GM21381 (cell line): ENCODE results near the gene OR52J3.

Source experiments
- ATAC-seq: cut with Tn5 transposase; IDR thresholded peaks from one replicate; pipeline ENCODE4 v1.9.1; 2021; ENCODE audit warnings: mild to moderate bottlenecking, moderate library complexity; ENCODE audit not compliant: unreplicated experiment

Gene OR52J3

GRCh38 chr11:5092821-5093585, 46.7 kb downstream of the OR52J3 start:
- no peak for ATAC-seq

GRCh38 chr11:5096011-5096410, 49.7 kb downstream of the OR52J3 start:
- ATAC-seq, result no peak
